ENCODE measurements around the gene GSN. TPM values are rescaled to one million over a fixed set of nuclear protein-coding genes. Genes with fewer than 3 reads are reported as not detected.

GSN gene
- total RNA-seq, 1 donor = 254 TPM

DNA sequence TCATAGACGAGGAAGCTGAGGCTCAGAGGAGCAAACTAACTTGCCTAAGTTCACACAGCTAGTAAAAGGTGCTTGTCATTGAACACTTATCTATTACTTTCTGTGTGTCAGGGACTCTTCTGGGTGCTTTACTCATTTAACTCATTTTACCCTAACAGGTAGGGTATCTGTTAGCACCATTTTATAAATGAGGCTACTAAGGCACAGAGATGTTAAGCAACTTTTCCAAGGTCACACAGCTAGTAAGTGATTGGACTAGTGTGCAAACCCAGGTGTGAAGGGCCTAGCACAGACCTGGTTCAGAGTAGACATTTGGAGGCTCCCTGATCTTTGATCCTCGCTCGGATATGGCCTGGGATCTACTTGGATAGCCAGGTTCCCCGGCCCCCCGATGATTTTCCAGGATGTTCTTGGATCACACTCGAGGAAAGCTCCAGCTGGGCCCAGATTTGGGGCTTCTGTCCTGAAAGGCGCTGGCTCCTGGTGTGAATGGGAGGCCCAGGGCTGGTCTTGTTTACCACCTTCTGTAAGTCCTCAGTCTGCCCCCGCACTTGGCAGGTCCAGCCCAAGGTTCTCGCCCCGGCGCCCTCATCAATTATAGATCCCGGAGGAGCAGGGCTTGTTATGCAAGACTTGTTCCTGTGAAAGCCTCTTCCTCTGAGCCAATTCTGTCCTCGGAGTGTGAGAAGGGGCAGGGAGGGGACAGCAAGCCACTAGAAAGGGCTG is 37.5 kb downstream of the GSN start:
- TF ChIP-seq, protein P1, sequence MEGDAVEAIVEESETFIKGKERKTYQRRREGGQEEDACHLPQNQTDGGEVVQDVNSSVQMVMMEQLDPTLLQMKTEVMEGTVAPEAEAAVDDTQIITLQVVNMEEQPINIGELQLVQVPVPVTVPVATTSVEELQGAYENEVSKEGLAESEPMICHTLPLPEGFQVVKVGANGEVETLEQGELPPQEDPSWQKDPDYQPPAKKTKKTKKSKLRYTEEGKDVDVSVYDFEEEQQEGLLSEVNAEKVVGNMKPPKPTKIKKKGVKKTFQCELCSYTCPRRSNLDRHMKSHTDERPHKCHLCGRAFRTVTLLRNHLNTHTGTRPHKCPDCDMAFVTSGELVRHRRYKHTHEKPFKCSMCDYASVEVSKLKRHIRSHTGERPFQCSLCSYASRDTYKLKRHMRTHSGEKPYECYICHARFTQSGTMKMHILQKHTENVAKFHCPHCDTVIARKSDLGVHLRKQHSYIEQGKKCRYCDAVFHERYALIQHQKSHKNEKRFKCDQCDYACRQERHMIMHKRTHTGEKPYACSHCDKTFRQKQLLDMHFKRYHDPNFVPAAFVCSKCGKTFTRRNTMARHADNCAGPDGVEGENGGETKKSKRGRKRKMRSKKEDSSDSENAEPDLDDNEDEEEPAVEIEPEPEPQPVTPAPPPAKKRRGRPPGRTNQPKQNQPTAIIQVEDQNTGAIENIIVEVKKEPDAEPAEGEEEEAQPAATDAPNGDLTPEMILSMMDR (IDR thresholded peaks at IDR 0.05; ENCODE audit: insufficient read depth, low read depth, low read length) = no peak
- no peak for DNase-seq (ENCODE audit: low read depth)
- no peak overlapping the region for H3K4me3 ChIP-seq (ENCODE audit: low read depth, low read length)

DNA sequence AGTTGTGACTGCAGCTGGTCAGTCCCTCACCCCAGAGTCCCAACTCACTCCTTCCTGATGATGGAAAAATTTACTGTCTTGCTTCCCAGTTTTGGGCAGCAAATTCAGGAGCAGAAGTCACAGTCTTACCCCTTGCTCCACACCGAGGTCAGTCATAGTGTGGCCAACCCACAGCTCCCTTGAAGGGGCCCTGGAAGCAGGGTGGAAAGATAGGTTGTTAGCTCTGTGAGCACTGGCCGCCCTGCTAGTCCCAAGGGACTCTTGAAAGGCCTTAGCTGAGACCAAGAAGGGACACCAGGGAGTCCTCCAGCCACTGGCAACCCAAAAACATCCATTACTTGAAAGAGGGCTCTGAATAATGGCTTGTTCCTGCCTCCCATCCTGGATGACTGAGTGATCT is 40.0 kb downstream of the GSN start:
- H3K4me3 ChIP-seq (ENCODE audit: low read depth, low read length) = no peak overlapping the region
- TF ChIP-seq, protein P1 (IDR thresholded peaks at IDR 0.05; ENCODE audit: insufficient read depth, low read depth, low read length) = no peak

DNA sequence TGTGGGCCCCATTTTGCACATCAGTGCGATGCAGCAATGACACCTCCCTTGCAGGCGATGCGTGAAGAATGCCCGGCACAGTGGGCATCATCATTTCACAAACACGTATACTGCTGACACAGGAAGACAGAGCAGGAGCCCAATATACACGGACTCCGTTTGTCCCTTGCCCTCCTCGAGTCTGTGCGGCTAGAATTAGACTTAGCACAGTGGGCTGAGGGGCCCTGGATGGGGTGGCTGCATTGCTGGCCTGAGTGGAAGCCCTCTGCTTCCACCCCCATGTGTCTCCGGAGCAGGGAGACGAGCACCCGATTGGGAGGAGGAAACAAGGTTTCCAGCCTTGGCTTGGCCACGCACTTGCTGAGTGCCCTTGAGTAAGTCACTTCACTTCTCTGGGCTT is 40.8 kb downstream of the GSN start:
- DNase-seq (ENCODE audit: low read depth) = no peak
- TF ChIP-seq, protein P1 (IDR thresholded peaks at IDR 0.05; ENCODE audit: insufficient read depth, low read depth, low read length) = no peak
- H3K4me3 ChIP-seq (ENCODE audit: low read depth, low read length) = no peak overlapping the region

More for the DNA sequence above, 40.0 kb downstream of the GSN start:
- no peak for DNase-seq (ENCODE audit: low read depth)

DNA sequence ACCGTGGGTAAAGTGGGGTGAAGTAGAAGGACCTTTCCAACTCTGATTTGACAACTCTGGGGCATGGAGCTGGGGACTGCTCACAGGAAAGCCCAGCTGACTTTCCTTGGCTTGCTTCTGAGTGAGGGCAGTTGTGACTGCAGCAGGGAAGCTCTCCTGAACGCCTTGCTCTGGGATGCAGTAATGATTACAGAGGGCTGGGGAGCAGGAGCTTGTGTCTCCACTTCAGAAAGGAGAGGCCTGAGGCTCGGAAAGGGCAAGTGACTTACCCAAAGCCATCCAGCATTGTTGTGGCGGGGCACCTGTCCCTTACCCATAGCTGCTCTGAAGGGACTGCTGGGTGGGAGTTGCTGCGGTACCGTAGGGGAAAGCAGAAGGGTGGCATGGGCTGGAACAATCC is 41.2 kb downstream of the GSN start:
- H3K4me3 ChIP-seq (ENCODE audit: low read depth, low read length) = no peak overlapping the region
- DNase-seq (ENCODE audit: low read depth) = no peak
- TF ChIP-seq, protein P1 (IDR thresholded peaks at IDR 0.05; ENCODE audit: insufficient read depth, low read depth, low read length) = no peak

DNA sequence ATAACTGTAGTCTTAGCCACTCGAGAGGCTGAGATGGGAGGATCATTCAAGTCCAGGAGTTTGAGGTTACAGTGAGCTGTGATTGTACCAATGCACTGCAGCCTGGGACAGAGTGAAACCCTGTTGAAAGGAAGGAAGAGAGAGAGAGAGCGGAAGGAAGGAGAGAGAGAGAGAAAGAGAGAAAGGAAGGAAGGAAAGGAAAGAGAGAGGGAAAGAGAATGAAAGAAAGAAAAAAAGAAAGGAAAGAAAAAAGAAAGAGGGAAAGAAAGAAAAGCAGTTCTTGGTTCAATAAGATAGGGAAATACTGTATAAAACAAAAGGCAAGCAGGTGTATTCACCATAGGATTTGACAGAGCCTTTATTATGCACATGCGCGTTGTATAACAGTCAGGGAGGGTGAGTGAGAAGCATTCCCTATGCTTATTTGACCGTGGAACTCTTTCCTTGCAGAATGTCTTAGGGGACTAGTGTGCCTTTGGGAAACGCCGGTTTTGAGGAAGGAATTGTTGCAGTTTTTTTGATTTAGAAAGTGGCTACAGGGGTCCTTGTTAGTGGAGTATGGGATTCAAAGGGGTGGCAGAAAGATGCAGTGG is 42.0 kb downstream of the GSN start:
- TF ChIP-seq, protein P1 (IDR thresholded peaks at IDR 0.05; ENCODE audit: insufficient read depth, low read depth, low read length) = no peak
- no peak for DNase-seq (ENCODE audit: low read depth)

DNA sequence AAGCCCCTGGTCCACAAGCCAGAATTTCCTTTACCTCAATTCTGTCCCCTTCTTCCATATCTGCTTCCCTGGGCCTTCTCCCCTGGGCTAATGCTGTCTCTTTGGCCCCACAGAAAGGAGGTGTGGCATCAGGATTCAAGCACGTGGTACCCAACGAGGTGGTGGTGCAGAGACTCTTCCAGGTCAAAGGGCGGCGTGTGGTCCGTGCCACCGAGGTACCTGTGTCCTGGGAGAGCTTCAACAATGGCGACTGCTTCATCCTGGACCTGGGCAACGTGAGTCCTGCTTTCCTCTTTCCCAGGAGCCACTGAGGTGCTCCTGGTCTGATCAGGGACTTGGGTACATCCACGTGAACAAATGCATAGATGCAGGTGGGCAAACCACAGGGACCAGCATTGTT is 42.6 kb downstream of the GSN start:
- no peak overlapping the region for H3K4me3 ChIP-seq (ENCODE audit: low read depth, low read length)
- TF ChIP-seq, protein P1 (IDR thresholded peaks at IDR 0.05; ENCODE audit: insufficient read depth, low read depth, low read length) = no peak
- no peak for DNase-seq (ENCODE audit: low read depth)

More for the DNA sequence above, 42.0 kb downstream of the GSN start:
- no peak overlapping the region for H3K4me3 ChIP-seq (ENCODE audit: low read depth, low read length)

Measured in fibroblast of villous mesenchyme (primary cell).